Endodermal cell (in vitro differentiated cells): ENCODE results near the gene ANKRD22. TPM values are rescaled to one million over a fixed set of nuclear protein-coding genes. Genes with fewer than 3 reads are reported as not detected.

ENCODE experiments used
- DNase-seq: peaks from one replicate; pipeline ENCODE4 v3.0.0-alpha.2; 2017
- H3K27ac ChIP-seq: 2 replicates; pipeline ENCODE4 v1.5.1; 2013; ENCODE audit warnings: mild to moderate bottlenecking, low read depth, low read length, moderate library complexity
- H3K27me3 ChIP-seq: 2 replicates; pipeline ENCODE4 v1.6.1; 2013; ENCODE audit warnings: mild to moderate bottlenecking, low read length, moderate library complexity; ENCODE audit not compliant: insufficient read depth, control insufficient read depth, poor library complexity, severe bottlenecking
- H3K36me3 ChIP-seq: 2 replicates; pipeline ENCODE4 v1.7.0; 2013; ENCODE audit warnings: mild to moderate bottlenecking, low read length, moderate library complexity; ENCODE audit not compliant: control insufficient read depth, insufficient read depth
- H3K4me1 ChIP-seq: one replicate; pipeline ENCODE4 v1.7.0; 2013; ENCODE audit warnings: low read length; ENCODE audit not compliant: control insufficient read depth, insufficient read depth
- H3K4me3 ChIP-seq: 2 replicates; pipeline ENCODE4 v1.5.1; 2013; ENCODE audit warnings: mild to moderate bottlenecking, low read length, moderate library complexity
- H3K9ac ChIP-seq: 2 replicates; pipeline ENCODE4 v1.6.1; 2013; ENCODE audit warnings: mild to moderate bottlenecking, low read length, moderate library complexity; ENCODE audit not compliant: poor library complexity, severe bottlenecking; ENCODE audit errors: extremely low read depth
- H3K9me3 ChIP-seq: 2 replicates; pipeline ENCODE4 v1.6.1; 2013; ENCODE audit warnings: mild to moderate bottlenecking, low read length, moderate library complexity; ENCODE audit not compliant: control insufficient read depth
- H3K27ac Mint-ChIP-seq: 2 replicates; pipeline ENCODE4 v1.8.0; 2020; ENCODE audit warnings: mixed read lengths
- H3K27me3 Mint-ChIP-seq: 2 replicates; pipeline ENCODE4 v1.8.0; 2021; ENCODE audit warnings: mild to moderate bottlenecking, mixed read lengths; ENCODE audit not compliant: insufficient read depth
- H3K36me3 Mint-ChIP-seq: 2 replicates; pipeline ENCODE4 v1.8.0; 2020; ENCODE audit warnings: low read depth, mixed read lengths
- H3K4me1 Mint-ChIP-seq: 2 replicates; pipeline ENCODE4 v1.8.0; 2020; ENCODE audit warnings: mixed read lengths
- H3K4me3 Mint-ChIP-seq: 2 replicates; pipeline ENCODE4 v1.8.0; 2020; ENCODE audit warnings: mild to moderate bottlenecking, moderate library complexity, mixed read lengths
- H3K9me3 Mint-ChIP-seq: 2 replicates; pipeline ENCODE4 v1.8.0; 2020; ENCODE audit warnings: mild to moderate bottlenecking, mixed read lengths
- WGBS, 2 experiments: methylation state at CpG; one replicate each; pipeline versions ENCODE4 v1.1.5 to v1.1.7; 2013; ENCODE audit warnings: missing lambda C conversion rate in 2 of 2, mixed read lengths in 1 of 2; ENCODE audit not compliant: insufficient coverage in 1 of 2, insufficient read length in 1 of 2; 5-methylcytosine and 5-hydroxymethylcytosine counted together
- total RNA-seq, 2 donors: library from RNA; stranded (reverse); fragmentation: NEBNext Ultra II Directional in 1 of 2; extraction: Animal tissue kit (Norgen Biotek cat#: 25700) in 1 of 2; gene quantifications; 2 replicates in 1 of 2; 3 replicates in 1 of 2; pipeline ENCODE4 v1.2.1, GENCODE V29; 2021
- TF ChIP-seq, protein P1 (sequence below): fragments of 200-600 bp; sonication (generic); conservative IDR thresholded peaks from 2 replicates; pipeline ENCODE4 v1.5.0; 2021; ENCODE audit warnings: antibody characterized with exemption, mild to moderate bottlenecking

The ANKRD22 gene
- total RNA-seq, 2 donors from 2014 or later: not detected

- Histone ChIP-seq H3K9ac (no peak overlapping the region), H3K27me3 (no peaks in the 10 kb centered on the region), H3K27ac (no peak overlapping the region), H3K4me3 (no peak overlapping the region), H3K9me3 (no peaks in the 10 kb centered on the region), H3K36me3 (no peaks in the 10 kb centered on the region), H3K4me1 (no peaks in the 10 kb centered on the region)
- H3K27me3 Mint-ChIP-seq: peaks cover 2% of the 10 kb centered on the region
- H3K27ac Mint-ChIP-seq: no peak overlapping the region
- DNase-seq: no peak
- TF ChIP-seq, protein P1, sequence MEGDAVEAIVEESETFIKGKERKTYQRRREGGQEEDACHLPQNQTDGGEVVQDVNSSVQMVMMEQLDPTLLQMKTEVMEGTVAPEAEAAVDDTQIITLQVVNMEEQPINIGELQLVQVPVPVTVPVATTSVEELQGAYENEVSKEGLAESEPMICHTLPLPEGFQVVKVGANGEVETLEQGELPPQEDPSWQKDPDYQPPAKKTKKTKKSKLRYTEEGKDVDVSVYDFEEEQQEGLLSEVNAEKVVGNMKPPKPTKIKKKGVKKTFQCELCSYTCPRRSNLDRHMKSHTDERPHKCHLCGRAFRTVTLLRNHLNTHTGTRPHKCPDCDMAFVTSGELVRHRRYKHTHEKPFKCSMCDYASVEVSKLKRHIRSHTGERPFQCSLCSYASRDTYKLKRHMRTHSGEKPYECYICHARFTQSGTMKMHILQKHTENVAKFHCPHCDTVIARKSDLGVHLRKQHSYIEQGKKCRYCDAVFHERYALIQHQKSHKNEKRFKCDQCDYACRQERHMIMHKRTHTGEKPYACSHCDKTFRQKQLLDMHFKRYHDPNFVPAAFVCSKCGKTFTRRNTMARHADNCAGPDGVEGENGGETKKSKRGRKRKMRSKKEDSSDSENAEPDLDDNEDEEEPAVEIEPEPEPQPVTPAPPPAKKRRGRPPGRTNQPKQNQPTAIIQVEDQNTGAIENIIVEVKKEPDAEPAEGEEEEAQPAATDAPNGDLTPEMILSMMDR: no peak
- WGBS, 2 experiments: 89 to 100% methylated on average over 1 to 2 of the region's 2 CpGs
- H3K4me3 Mint-ChIP-seq: no peak overlapping the region
- H3K9me3 Mint-ChIP-seq: peaks cover 2% of the 10 kb centered on the region
- H3K4me1 Mint-ChIP-seq: peaks cover 15% of the 10 kb centered on the region
- no peaks in the 10 kb centered on the region for H3K36me3 Mint-ChIP-seq
Observed at GRCh38 chr10:88803641-88804040, 48.0 kb downstream of the ANKRD22 start.

- H3K36me3 ChIP-seq: no peaks in the 10 kb centered on the region
- 91 to 100% methylated on average over 1 of the region's 2 CpGs for WGBS, 2 experiments
- H3K27ac Mint-ChIP-seq: no peak within 1 kb of the TSS
Observed at GRCh38 chr10:88802523-88803285, 48.9 kb downstream of the ANKRD22 start, which contains the start of gene LIPM. Gene LIPM (plus strand): TSS chr10:88802730. CDS start chr10:88802897, 167 bp downstream.

GRCh38 chr10:88800152-88801125, 51.2 kb downstream of the ANKRD22 start:
- no peak overlapping the region for H3K27ac Mint-ChIP-seq
- Histone ChIP-seq H3K9ac (no peak overlapping the region), H3K36me3 (no peaks in the 10 kb centered on the region), H3K9me3 (no peaks in the 10 kb centered on the region), H3K27ac (no peak overlapping the region), H3K4me1 (no peaks in the 10 kb centered on the region), H3K27me3 (no peaks in the 10 kb centered on the region), H3K4me3 (no peak overlapping the region)
- 97% methylated on average over 2 of the region's 2 CpGs; no CpG with 5 or more reads in 1 of the 2 experiments for WGBS, 2 experiments
- no peaks in the 10 kb centered on the region for H3K36me3 Mint-ChIP-seq
- DNase-seq: no peak
- TF ChIP-seq, protein P1: no peak
- no peak overlapping the region for H3K4me3 Mint-ChIP-seq
- H3K9me3 Mint-ChIP-seq: peaks cover 2% of the 10 kb centered on the region
- H3K27me3 Mint-ChIP-seq: peaks cover 12% of the 10 kb centered on the region
- H3K4me1 Mint-ChIP-seq: peaks cover 15% of the 10 kb centered on the region

More at GRCh38 chr10:88802523-88803285, 48.9 kb downstream of the ANKRD22 start, which contains the start of gene LIPM:
- no peak within 1 kb of the TSS for H3K9ac ChIP-seq
- Mint-ChIP-seq H3K27me3 (peaks cover 7% of the 10 kb centered on the region), H3K36me3 (no peaks in the 10 kb centered on the region), H3K4me3 (no peak within 1 kb of the TSS), H3K9me3 (peaks cover 2% of the 10 kb centered on the region), H3K4me1 (peaks cover 15% of the 10 kb centered on the region)
- DNase-seq: no peak
- H3K4me1 ChIP-seq: no peaks in the 10 kb centered on the region
- H3K9me3 ChIP-seq: no peaks in the 10 kb centered on the region
- H3K27ac ChIP-seq: no peak within 1 kb of the TSS
- TF ChIP-seq, protein P1: no peak
- H3K27me3 ChIP-seq: no peaks in the 10 kb centered on the region
- H3K4me3 ChIP-seq: no peak within 1 kb of the TSS
